ENCODE results near the gene BEX3.

Gene BEX3

GRCh38 chrX:103396186-103396585 lies 19.8 kb downstream of the BEX3 start:
- no peak for TF ChIP-seq CTCF (IDR thresholded peaks at IDR 0.05; ENCODE audit: extremely low read depth, insufficient read depth, missing control alignments)
- DNase-seq (ENCODE audit: low spot score): no peak
- in situ Hi-C loops (cut with MboI; ENCODE audit: low pct_unique_long_range_greater_than_20kb, low sequenced_read_pairs, unreplicated experiment): no loop called here

- in situ Hi-C loops (cut with MboI; ENCODE audit: low pct_unique_long_range_greater_than_20kb, low sequenced_read_pairs, unreplicated experiment): no loop called here
- DNase-seq (ENCODE audit: low spot score): no peak
Measured at GRCh38 chrX:103396660-103397059, 20.3 kb downstream of the BEX3 start.

GRCh38 chrX:103397707-103398106 lies 21.4 kb downstream of the BEX3 start:
- in situ Hi-C loops (cut with MboI; ENCODE audit: low pct_unique_long_range_greater_than_20kb, low sequenced_read_pairs, unreplicated experiment): no loop called here
- TF ChIP-seq CTCF (IDR thresholded peaks at IDR 0.05; ENCODE audit: extremely low read depth, insufficient read depth, missing control alignments): no peak
- DNase-seq (ENCODE audit: low spot score): no peak

More at GRCh38 chrX:103396660-103397059, 20.3 kb downstream of the BEX3 start:
- no peak for TF ChIP-seq CTCF (IDR thresholded peaks at IDR 0.05; ENCODE audit: extremely low read depth, insufficient read depth, missing control alignments)

GRCh38 chrX:103398421-103398864 lies 22.1 kb downstream of the BEX3 start:
- TF ChIP-seq CTCF (IDR thresholded peaks at IDR 0.05; ENCODE audit: extremely low read depth, insufficient read depth, missing control alignments): no peak
- DNase-seq (ENCODE audit: low spot score): no peak
- in situ Hi-C loops (cut with MboI; ENCODE audit: low pct_unique_long_range_greater_than_20kb, low sequenced_read_pairs, unreplicated experiment): no loop called here

GRCh38 chrX:103399744-103400143 lies 23.4 kb downstream of the BEX3 start:
- no peak for DNase-seq (ENCODE audit: low spot score)
- in situ Hi-C loops (cut with MboI; ENCODE audit: low pct_unique_long_range_greater_than_20kb, low sequenced_read_pairs, unreplicated experiment): no loop called here
- no peak for TF ChIP-seq CTCF (IDR thresholded peaks at IDR 0.05; ENCODE audit: extremely low read depth, insufficient read depth, missing control alignments)

GRCh38 chrX:103400931-103401330 lies 24.6 kb downstream of the BEX3 start:
- no peak for TF ChIP-seq CTCF (IDR thresholded peaks at IDR 0.05; ENCODE audit: extremely low read depth, insufficient read depth, missing control alignments)
- DNase-seq (ENCODE audit: low spot score): no peak
- in situ Hi-C loops (cut with MboI; ENCODE audit: low pct_unique_long_range_greater_than_20kb, low sequenced_read_pairs, unreplicated experiment): no loop called here
